NCI-H2227 treated with DMSO at 0.1 percent for 48 hours (cell line): ENCODE measurements around the gene ARID4A.
"Not testable (repeated sequence)": the region's sequence is repeated elsewhere in the genome, so short reads cannot be mapped to it uniquely, and the experiment has no call there.

Source experiments
- DNase-seq: peaks from one replicate; lab custom pipeline; 2025; lab: John Stamatoyannopoulos, UW

ARID4A gene

GRCh38 chr14:58294201-58294600, 4.2 kb upstream of the ARID4A start:
- no peak for DNase-seq

- no peak for DNase-seq
These were observed 1.6 kb upstream of the ARID4A start for GRCh38 chr14:58296726-58297125.

DNA sequence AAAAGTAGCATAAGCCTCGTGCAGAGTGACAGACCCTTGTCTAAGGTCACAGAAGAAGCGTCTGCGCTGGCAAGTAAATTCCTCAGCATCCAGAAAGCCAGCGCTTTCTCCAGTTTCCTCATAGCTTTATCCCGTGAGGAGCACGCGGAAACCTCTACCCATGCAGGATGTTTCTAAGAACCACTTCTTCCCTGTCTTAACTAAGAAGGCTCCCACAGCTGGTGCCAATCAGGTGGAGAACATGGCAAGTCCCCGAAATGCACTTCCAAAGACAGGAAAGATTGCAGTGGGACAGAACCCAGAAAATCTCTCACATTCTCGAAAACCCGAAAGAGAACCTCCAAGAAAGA, 968 bp upstream of the ARID4A start:
- DNase-seq = no peak

DNA sequence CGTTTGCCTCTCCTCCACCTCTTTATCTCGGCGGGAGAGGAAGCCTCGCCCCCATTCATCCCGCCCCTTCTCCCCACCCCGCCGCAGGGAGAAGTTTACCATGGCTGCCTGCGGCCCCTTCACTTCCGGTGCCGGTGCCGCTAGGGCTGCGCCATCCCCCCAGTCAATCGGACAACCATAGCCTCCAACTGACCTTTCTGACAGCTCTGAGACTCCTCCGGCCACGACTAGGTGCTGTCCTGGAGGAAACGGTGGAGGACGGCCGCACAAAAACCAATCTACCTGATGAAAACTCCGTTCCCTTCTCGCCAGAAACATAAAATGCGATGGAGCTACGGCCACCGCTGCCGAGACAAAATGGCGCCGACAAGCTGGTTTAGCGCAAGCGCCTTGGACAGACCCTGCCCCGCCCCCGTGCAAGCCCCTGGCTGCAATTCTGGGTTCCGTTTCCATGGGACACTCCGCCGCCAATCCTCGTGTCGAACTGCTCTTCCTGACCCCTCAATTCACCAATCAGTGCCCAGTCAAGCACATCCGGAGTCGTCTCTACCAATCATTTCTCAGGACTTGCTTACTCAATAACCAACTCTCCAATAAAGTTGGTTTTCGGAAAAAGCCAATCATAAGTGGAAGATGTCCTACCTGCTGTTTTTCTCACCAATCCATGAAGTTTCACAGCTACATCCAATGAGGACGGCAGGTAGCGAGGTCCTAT, 436 bp upstream of the ARID4A start:
- peak; percentile 99 for DNase-seq

GRCh38 chr14:58299401-58300330, 1.3 kb downstream of the ARID4A start:
- DNase-seq = no peak

- DNase-seq = no peak
These were observed 3.1 kb downstream of the ARID4A start for GRCh38 chr14:58301416-58301815.

DNA sequence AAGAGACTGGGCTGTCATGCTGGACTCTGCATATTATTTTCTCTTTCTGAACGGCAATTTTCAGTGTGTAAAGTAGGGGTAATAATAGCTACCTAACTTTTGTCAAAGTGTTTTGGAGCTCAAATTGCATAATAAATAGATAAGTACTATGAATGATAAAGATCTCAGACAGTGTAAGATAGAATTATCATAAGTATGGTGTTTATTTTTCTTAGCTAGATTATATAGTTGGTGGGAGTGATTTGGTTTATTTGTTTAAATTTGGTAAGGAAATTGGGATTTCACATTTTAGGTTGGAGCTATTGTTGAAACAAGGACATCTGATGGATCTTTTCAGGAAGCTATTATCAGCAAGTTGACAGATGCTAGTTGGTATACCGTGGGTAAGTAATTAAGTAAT, 7.4 kb downstream of the ARID4A start:
- DNase-seq = no peak

DNA sequence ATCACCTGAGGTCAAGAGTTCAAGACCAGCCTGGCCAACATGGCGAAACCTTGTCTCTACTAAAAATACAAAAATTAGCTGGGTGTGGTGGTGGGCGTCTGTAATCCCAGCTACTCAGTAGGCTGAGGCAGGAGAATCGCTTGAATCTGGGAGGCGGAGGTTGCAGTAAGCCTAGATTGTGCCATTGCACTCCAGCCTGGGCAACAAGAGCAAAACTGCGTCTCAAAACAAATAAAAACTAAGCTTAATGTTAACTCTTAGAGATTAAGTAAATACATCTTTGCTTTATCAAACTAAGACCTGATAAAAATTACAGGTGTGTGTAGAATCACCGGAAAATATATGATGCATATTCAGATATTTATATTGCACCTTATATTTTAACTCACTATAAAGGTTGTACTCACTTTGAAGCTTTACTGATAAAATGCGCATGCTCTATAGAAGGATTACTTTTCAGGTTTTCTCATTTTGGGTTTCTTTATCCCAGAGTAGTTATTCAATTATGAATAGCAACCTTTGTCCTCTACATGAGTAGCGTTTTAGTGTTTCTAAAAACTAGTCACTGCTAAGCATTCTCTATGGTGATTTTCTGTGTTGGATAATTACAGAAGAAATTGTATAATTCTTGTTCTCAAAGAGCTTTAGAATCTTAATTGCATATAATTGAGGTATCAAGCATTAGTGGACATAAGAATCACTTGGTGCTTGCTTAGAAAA, 9.4 kb downstream of the ARID4A start:
- DNase-seq = no peak

DNA sequence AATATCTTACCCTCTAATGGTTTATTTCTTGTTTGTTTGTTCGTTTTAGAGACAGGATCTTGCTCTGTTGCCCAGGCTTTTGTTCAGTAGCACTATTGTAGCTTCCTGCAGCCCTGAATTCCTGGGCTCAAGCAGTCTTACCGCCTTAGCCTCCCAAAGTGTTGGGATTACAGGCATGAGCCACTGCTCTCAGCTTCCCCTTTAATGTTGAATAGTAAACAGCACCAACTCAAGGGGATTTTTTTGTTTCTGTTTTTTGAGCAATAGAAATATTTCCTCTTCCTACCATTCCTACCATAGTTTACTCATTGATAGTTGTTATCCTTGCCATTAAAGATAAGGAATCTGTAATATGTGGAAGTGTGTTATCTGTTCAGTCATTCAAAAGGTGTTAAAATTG, 10.7 kb downstream of the ARID4A start:
- DNase-seq = no peak

DNA sequence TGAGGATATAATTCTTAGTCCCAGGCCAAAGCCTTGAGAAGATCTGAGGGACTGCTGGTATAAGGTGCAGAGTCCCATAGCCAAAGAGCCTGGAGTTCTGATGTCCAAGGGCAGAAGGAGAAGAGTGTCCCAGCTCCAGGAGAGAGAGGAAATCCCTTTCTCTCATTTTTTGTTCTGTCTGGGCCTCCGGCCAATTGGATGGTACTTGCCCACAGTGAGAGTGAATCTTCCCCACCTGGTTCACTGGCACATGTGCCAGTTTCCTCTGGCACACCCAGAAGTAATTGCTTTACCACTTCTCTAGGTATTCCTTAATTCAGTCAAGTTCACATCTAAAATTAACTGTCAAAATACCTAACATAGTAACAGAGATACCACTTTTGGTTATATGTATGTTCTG, 15.3 kb downstream of the ARID4A start:
- DNase-seq = no peak

DNA sequence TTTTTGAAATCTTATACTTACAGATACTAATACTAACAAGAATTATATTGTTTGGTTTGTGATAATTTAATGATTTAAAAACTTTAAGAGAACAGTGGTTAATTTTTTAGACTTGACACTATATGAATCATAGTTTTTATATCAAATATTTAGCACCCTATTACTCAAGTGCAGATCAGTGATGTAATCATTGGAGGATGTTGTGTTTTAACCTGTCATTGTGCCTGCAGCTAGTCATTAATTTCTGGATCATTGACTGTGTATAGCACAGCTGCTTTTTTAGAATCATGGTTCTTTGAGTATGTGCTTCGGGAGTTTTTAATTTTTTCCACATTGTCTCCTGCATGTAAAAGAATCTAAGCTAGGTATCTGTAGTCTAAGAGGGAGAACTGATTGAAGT, 17.3 kb downstream of the ARID4A start:
- no peak for DNase-seq

GRCh38 chr14:58327019-58327418, 28.7 kb downstream of the ARID4A start:
- DNase-seq = no peak

GRCh38 chr14:58331111-58331510, 32.8 kb downstream of the ARID4A start:
- DNase-seq = peak; percentile 96

DNA sequence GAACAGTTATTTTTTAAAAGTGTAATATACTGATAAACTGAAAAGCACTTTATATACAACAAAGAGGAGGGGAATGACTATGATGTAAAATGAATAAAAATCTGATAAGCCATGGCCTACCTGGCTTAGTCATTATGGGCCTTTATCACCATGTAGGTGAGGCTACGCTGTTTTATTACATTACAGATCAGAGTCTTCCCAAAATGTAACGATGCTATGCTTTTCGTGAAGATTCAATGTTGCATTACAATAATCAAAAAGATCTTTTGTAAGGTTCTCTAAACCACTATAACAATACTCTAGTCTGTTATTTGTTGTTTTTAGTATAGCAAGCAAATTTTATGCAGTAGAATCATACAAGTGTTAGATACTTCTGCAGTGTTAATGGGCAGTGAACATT, 34.2 kb downstream of the ARID4A start:
- no peak for DNase-seq

GRCh38 chr14:58339666-58340065, 41.3 kb downstream of the ARID4A start:
- DNase-seq = not testable (repeated sequence)

- no peak for DNase-seq
These were observed 42.9 kb downstream of the ARID4A start for GRCh38 chr14:58341152-58341748.

DNA sequence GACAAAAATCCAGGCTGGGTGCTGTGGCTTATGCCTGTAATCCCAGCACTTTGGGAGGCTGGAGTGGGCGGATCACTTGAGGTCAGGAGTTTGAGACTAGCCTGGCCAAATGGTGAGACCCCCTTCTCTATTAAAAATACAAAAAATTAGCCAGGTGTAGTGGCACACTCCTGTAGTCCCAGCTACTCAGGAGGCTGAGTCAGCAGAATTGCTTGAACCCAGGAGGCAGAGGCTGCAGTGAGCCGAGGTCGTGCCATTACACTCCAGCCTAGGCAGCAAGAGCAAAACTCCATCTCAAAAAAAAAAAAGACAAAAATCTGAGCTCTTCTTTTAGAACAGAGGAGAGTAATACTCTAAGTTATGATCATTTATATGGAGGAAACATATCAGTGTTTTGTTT, 45.2 kb downstream of the ARID4A start:
- not testable (repeated sequence) for DNase-seq

DNA sequence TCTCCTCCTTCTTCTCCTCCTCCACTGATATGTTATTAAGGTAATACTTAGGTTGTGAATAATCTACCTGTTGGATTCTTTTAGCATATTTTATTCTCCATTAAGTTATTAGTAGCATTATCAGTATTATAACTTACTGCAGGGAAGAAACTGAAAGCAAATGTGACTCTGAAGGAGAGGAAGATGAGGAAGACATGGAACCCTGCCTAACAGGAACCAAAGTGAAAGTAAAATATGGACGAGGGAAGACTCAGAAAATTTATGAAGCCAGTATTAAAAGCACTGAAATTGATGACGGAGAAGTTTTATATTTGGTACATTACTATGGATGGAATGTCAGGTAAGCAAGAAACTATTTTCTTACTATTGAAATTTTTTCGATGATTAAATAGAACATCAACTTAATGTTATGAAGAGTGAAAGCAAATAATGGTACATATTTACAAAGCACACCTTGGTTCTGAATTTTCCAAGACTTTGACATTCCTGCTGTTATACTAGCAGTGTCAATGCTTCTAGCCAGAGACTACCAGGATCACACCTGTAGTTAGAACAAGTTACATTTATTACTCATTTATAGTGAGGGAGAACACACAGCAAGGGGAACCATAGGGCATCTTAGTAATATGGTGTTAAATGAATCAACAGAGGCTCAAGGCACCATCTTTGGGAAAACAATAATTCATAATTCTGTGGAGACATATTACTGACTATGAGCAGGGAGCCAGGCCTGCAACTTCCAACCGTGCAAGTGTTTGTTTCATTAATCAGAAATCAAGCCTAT, 55.4 kb downstream of the ARID4A start:
- DNase-seq = no peak

DNA sequence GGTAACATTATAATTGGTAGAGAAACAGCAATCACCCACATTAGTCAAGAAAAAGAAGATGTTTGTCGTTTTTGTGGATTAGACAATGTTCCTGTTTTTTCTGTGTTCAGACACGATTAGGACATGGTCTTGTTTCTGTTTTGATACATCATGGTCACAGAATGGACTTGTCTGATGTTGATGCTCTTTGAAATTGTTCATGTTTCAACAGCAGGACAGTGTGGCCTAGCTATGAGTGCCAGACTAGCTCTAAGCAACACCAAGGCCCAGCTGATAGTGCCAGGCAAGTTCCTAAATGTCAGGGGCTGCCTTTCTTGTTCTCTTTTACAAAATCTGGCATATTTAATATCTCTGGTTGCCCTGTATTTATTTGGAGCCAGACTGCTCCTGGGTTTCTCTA, 56.5 kb downstream of the ARID4A start:
- DNase-seq = no peak

DNA sequence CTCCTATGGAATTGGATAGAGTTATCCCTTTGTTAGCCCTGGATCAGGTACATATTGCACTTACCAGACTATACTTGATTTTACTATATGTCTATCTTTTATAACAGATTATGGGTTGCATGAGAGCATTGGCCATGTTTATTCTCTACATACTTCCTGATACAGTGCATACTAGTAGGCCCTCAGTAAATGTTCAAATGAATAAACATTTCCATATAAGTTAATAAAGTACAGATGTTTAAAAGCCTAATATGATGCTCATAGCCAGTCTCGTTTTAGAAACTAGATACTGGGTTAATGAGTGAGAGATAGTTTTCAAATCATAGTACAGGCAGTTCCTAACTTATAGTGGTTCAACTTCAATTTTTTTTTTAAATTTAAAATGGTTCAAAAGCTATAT, 57.9 kb downstream of the ARID4A start:
- DNase-seq = no peak

GRCh38 chr14:58362272-58362671, 63.9 kb downstream of the ARID4A start:
- not testable (repeated sequence) for DNase-seq
